ENCODE results near the gene PABPN1. TPM values are rescaled to one million over a fixed set of nuclear protein-coding genes. Genes with fewer than 3 reads are reported as not detected.
A peak's percentile ranks its signal among the peaks of the same experiment; 100 is the strongest.

Gene PABPN1
- total and polyA plus RNA-seq, 2 of the 13 experiments (the other 11 are each of a cell fraction or from before 2014, with no cell fraction given) = 233 to 524 TPM

GRCh38 chr14:23299211-23299957 is 21.9 kb upstream of the PABPN1 start (continued):
- TF ChIP-seq DBP (CRISPR knock-in tag; IDR thresholded peaks at IDR 0.05; ENCODE audit: not compliant biosample characterization) = no peak
- TF ChIP-seq ZNF124 (CRISPR knock-in tag; IDR thresholded peaks at IDR 0.05) = 0 out of 2 replicates have a peak, but pooled peaks have one; percentile 53
- TF ChIP-seq ZSCAN20 (CRISPR knock-in tag; IDR thresholded peaks at IDR 0.05; ENCODE audit: borderline replicate concordance) = no peak
- TF ChIP-seq MYC (CRISPR knock-in tag; IDR thresholded peaks at IDR 0.05; ENCODE audit: borderline replicate concordance) = no peak
- no peak for TF ChIP-seq LRRFIP1 (CRISPR knock-in tag; conservative IDR thresholded peaks at IDR 0.05)
- no peak for TF ChIP-seq ZNF318 (CRISPR knock-in tag; IDR thresholded peaks at IDR 0.05)
- TF ChIP-seq ZIK1 (CRISPR knock-in tag; IDR thresholded peaks at IDR 0.05; ENCODE audit: borderline replicate concordance, low read depth) = no peak
- no peak for TF ChIP-seq ZNF574 (CRISPR knock-in tag; IDR thresholded peaks at IDR 0.05)
- no peak for TF ChIP-seq HOXD1 (CRISPR knock-in tag; IDR thresholded peaks at IDR 0.05)
- TF ChIP-seq ZNF777 (CRISPR knock-in tag; IDR thresholded peaks at IDR 0.05) = no peak
- TF ChIP-seq ETV5 (CRISPR knock-in tag; IDR thresholded peaks at IDR 0.05; ENCODE audit: borderline replicate concordance) = no peak
- TF ChIP-seq HDAC2 (CRISPR knock-in tag; IDR thresholded peaks at IDR 0.05) = 0 out of 2 replicates have a peak, but pooled peaks have one; percentile 38
- no peak for TF ChIP-seq ZNF333 (CRISPR knock-in tag; IDR thresholded peaks at IDR 0.05; ENCODE audit: borderline replicate concordance)
- TF ChIP-seq FOXP1 (IDR thresholded peaks at IDR 0.05) = no peak
- no peak for TF ChIP-seq FOXP1 (CRISPR knock-in tag; IDR thresholded peaks at IDR 0.05)
